SKM-1 treated with dmso at 0.1 percent for 144 hours (cell line): Measurements from ENCODE around the gene YBX2.

Experiments used
- DNase-seq: peaks from one replicate; lab custom pipeline; 2025; ENCODE audit not compliant: unreplicated experiment; lab: John Stamatoyannopoulos, UW

The YBX2 gene

DNA sequence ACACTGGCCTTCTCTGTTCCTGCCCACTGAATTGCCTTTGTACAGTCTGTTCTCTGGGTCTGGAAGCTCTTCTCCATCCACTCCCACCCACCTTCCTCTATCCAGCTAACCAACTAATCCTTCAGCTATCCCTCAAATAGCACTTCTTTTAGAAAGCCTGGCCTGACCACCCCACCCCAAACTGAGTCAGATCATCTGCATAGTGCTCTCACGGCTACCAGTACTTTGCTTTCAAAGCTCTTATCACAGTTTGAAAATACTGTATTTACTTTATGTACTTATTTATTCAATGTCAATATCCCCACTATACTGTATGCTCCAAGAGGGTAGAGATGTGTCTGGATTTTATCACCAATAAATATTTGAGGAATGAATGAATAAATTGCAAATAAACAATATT lies 27.7 kb downstream of the YBX2 start:
- DNase-seq: no peak

- DNase-seq: no peak
These were observed 30.7 kb downstream of the YBX2 start for GRCh38 chr17:7263801-7264078.

- no peak for DNase-seq
These were observed 31.3 kb downstream of the YBX2 start for GRCh38 chr17:7262935-7263800.

GRCh38 chr17:7262192-7262934 lies 32.1 kb downstream of the YBX2 start, which contains the start of gene CLDN7:
Gene CLDN7, minus strand, starts transcription at chr17:7262478. Its CDS starts 435 bp downstream, at chr17:7262043.
- no peak for DNase-seq

- no peak for DNase-seq
These were observed 32.9 kb downstream of the YBX2 start for GRCh38 chr17:7261379-7262191.

- no peak for DNase-seq
These were observed 33.6 kb downstream of the YBX2 start for GRCh38 chr17:7260651-7261378.

GRCh38 chr17:7260151-7260550 lies 34.3 kb downstream of the YBX2 start:
- no peak for DNase-seq

- DNase-seq: no peak
These were observed 34.9 kb downstream of the YBX2 start for GRCh38 chr17:7259555-7259889.

DNA sequence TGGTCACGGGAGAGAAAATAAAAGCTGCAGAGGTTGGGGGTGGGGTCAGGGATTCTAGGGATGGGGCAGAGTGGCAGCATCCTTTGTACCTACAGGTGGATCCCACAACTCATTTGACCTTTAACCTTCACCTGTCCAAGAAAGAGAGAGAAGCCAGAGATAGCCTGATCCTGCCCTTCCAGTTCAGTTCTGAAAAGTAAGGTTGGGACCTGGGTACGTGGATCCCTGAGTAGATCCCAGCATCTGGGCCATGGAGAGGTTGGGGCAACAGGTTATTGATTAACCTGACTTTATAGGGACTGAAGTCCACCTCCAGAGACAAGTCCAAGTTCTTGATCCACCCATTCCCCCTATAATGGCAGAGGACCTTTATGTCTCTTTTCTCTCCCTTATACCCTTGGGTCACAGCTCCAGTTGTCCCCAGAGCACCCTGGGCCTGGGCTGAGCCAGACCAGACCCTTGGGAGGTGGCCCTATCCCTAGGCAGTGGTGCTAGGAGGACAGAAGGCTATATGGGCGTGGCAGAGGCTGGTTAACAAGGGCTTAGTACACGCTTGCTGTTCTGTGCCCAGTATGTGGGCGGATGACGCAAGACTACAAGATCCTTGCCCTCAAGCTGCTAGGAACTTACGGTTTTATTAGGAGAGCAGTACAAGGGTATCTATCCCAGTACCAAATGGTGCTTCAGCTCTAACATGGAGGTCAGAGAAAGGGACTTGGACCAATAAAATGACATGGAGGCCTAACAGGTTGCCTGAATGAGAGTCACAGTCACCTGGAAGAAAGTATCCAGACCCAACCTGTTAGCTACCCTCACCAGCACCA lies 35.5 kb downstream of the YBX2 start:
- no peak for DNase-seq

GRCh38 chr17:7256766-7257456 lies 37.5 kb downstream of the YBX2 start:
- no peak for DNase-seq

- DNase-seq: no peak
These were observed 39.9 kb downstream of the YBX2 start for GRCh38 chr17:7254511-7254910.

- no peak for DNase-seq
These were observed 41.4 kb downstream of the YBX2 start for GRCh38 chr17:7253082-7253481.

- peak; percentile 46 for DNase-seq
These were observed 42.0 kb downstream of the YBX2 start, which contains the start of gene ELP5 for GRCh38 chr17:7252176-7253043. Gene ELP5, plus strand, starts transcription at chr17:7252215. Its CDS starts 336 bp downstream, at chr17:7252551.

DNA sequence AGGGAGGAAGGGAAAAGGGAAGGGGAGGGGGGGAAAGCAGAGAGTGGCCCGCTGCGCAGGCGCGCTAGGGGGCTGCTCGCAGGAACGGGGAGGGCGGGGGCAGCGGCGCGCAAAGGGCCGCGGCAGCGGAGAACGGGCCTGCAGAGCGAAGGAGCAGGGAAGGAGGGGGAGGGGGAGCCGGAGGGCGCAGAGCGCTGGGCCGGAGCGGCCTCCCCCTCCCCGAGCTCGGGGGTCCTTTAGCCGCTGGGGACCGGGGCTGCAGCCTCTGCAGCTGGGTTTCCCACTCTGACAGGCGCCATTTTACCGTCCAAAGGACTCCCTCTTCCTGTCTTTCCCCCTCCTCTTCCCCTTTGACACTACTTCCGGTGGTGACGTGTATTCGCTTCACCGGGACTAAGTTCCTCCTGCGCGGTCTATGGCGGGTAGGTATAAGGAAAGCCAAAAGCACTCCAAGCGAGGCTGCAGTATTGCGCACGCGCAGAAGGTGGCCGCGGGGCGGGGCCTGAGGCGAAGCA lies 42.7 kb downstream of the YBX2 start, which contains the start of gene CTDNEP1:
Gene CTDNEP1, minus strand, starts transcription at position 74 of the 515 bp plus-strand sequence. CDS start 438 bp downstream, outside the sequence.
- DNase-seq: peak; percentile 92

GRCh38 chr17:7250695-7251627 lies 43.5 kb downstream of the YBX2 start:
- DNase-seq: no peak

GRCh38 chr17:7249830-7250229 lies 44.6 kb downstream of the YBX2 start:
- DNase-seq: no peak

DNA sequence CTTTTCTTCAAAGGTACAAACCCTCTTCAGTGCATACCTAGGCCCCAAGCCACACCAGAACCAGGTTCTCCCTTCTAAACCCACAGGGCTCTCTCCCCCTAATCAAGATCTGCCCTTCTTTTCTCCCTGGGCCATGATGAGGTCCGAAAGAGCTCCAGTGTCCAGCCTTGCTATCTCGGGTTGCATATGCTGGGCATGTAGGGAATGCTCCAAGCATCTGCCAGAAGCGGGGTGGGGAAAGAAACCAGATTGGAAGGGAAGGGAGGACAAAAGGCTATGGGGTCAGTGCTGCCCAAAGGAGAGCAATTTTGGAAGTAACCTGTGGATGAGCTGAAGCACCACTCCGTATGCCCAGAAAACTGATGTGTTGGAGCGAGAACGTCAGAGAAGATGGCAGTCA lies 45.2 kb downstream of the YBX2 start:
- DNase-seq: no peak
